Esophagus squamous epithelium (tissue), 5 donors: Measurements from ENCODE around the gene EGFL7. TPM values are rescaled to one million over a fixed set of nuclear protein-coding genes. Genes with fewer than 3 reads are reported as not detected.

ENCODE experiments used
- DNase-seq: peaks from one replicate; lab custom pipeline; 2025; lab: John Stamatoyannopoulos, UW
- H3K27ac ChIP-seq, 4 donors: fragments of 200-600 bp; sonication (generic); one replicate each; pipeline ENCODE4 v1.5.1; 2016 to 2019; ENCODE audit warnings: mild to moderate bottlenecking in 1 of 4
- H3K27me3 ChIP-seq, 4 donors: fragments of 200-600 bp; sonication (generic); 1 replicate in 3 of 4; 2 replicates in 1 of 4; pipeline versions ENCODE4 v1.5.1 to v1.6.0; 2017 to 2021; ENCODE audit warnings: antibody characterized with exemption in 1 of 4
- H3K36me3 ChIP-seq, 3 donors: fragments of 200-600 bp; sonication (generic); one replicate each; pipeline ENCODE4 v1.5.1; 2016 to 2019
- H3K4me1 ChIP-seq, 3 donors: fragments of 200-600 bp; sonication (generic); one replicate each; pipeline ENCODE4 v1.5.1; 2017 to 2019
- H3K4me3 ChIP-seq, 4 donors: fragments of 200-600 bp; sonication (generic); 1 replicate in 3 of 4; 2 replicates in 1 of 4; pipeline ENCODE4 v1.5.1; 2016 to 2019; ENCODE audit warnings: mild to moderate bottlenecking in 2 of 4, moderate library complexity in 1 of 4
- H3K9me3 ChIP-seq, 3 donors: fragments of 200-600 bp; sonication (generic); one replicate each; pipeline ENCODE4 v1.5.1; 2016 to 2019
- CTCF ChIP-seq, 6 experiments: fragments of 450-650 bp in 4 of 6; fragments of 200-600 bp in 2 of 6; sonication (generic) in 2 of 6; IDR thresholded peaks; one replicate each; pipeline ENCODE4 v1.5.1; 2016 to 2019; ENCODE audit warnings: antibody characterized with exemption in 6 of 6, mild to moderate bottlenecking in 4 of 6, moderate library complexity in 4 of 6
- POLR2A ChIP-seq, 4 donors: fragments of 450-650 bp; IDR thresholded peaks; one replicate each; pipeline ENCODE4 v1.6.1; 2017; ENCODE audit warnings: antibody characterized with exemption in 4 of 4, mild to moderate bottlenecking in 4 of 4, moderate library complexity in 3 of 4
- WGBS, 2 donors: methylation state at CpG; one replicate each; pipeline ENCODE4 v1.1.5; 2018; 5-methylcytosine and 5-hydroxymethylcytosine counted together
- intact Hi-C: fragments of 100-400 bp; cut with DNase I; formaldehyde crosslinking; loops from one replicate; pipeline ENCODE4 v1.15.0; 2022
- total RNA-seq, 4 donors: library from RNA; depleted of rRNA; stranded (reverse); fragments of >200 nt; gene quantifications; one replicate each; pipeline ENCODE4 v1.1.0, GENCODE V29; 2016
- donor health status: DM: yes; HTN: yes; CAD: no.

EGFL7 gene
- total RNA-seq, 4 donors from 2014 or later, result 5.2 to 41.2 (median 21.2) TPM

GRCh38 chr9:136615631-136616306 is 46.9 kb upstream of the EGFL7 start:
- WGBS, 2 donors, result 75 to 81% methylated on average over 8 to 13 of the region's 17 CpGs
- H3K4me1 ChIP-seq, result peaks cover 32 to 60% (median 44%) of the 10 kb centered on the region in 3 donors
- intact Hi-C loops, result no loop called here
- H3K36me3 ChIP-seq, result no peaks in the 10 kb centered on the region
- no peaks in the 10 kb centered on the region for H3K9me3 ChIP-seq
- no peak for DNase-seq
- H3K4me3 ChIP-seq, result no peak overlapping the region
- peak overlapping the region in 2 of 4 donors; percentile 66 to 78 for H3K27ac ChIP-seq
- peaks cover 0 to 18% (median 0%) of the 10 kb centered on the region in 4 donors for H3K27me3 ChIP-seq
- no peak for TF ChIP-seq CTCF (IDR thresholded peaks at IDR 0.05)
- no peak for TF ChIP-seq POLR2A (IDR thresholded peaks at IDR 0.05)

- 80% methylated on average over 2 of the region's 12 CpGs; no CpG with 5 or more reads in 1 of the 2 donors for WGBS, 2 donors
- TF ChIP-seq CTCF (IDR thresholded peaks at IDR 0.05) (no peak), POLR2A (IDR thresholded peaks at IDR 0.05) (no peak)
- Histone ChIP-seq H3K4me3 (no peak overlapping the region), H3K27me3 (peaks cover 0 to 15% (median 0%) of the 10 kb centered on the region in 4 donors), H3K4me1 (peaks cover 36 to 65% (median 49%) of the 10 kb centered on the region in 3 donors), H3K36me3 (no peaks in the 10 kb centered on the region), H3K9me3 (no peaks in the 10 kb centered on the region), H3K27ac (peak overlapping the region in 1 of 4 donors; percentile 9)
- DNase-seq, result no peak
- intact Hi-C loops, result no loop called here
Measured at GRCh38 chr9:136616307-136616635, 46.4 kb upstream of the EGFL7 start.

GRCh38 chr9:136616948-136617695 is 45.6 kb upstream of the EGFL7 start:
- no peak overlapping the region for H3K27ac ChIP-seq
- peaks cover 0 to 10% (median 0%) of the 10 kb centered on the region in 4 donors for H3K27me3 ChIP-seq
- no peaks in the 10 kb centered on the region for H3K9me3 ChIP-seq
- intact Hi-C loops, result no loop called here
- H3K4me1 ChIP-seq, result peaks cover 44 to 74% (median 57%) of the 10 kb centered on the region in 3 donors
- TF ChIP-seq POLR2A (IDR thresholded peaks at IDR 0.05) (no peak), CTCF (IDR thresholded peaks at IDR 0.05) (no peak)
- H3K4me3 ChIP-seq, result no peak overlapping the region
- 90 to 93% methylated on average over 6 to 9 of the region's 22 CpGs for WGBS, 2 donors
- DNase-seq, result no peak
- H3K36me3 ChIP-seq, result no peaks in the 10 kb centered on the region

- H3K27ac ChIP-seq, result no peak overlapping the region
- H3K27me3 ChIP-seq, result peaks cover 0 to 5% (median 0%) of the 10 kb centered on the region in 4 donors
- peaks cover 52 to 82% (median 66%) of the 10 kb centered on the region in 3 donors for H3K4me1 ChIP-seq
- H3K4me3 ChIP-seq, result no peak overlapping the region
- intact Hi-C loops, result no loop called here
- TF ChIP-seq CTCF (IDR thresholded peaks at IDR 0.05), result no peak
- TF ChIP-seq POLR2A (IDR thresholded peaks at IDR 0.05), result no peak
- no peaks in the 10 kb centered on the region for H3K36me3 ChIP-seq
- no peaks in the 10 kb centered on the region for H3K9me3 ChIP-seq
- 60 to 100% methylated on average over 1 to 10 of the region's 26 CpGs for WGBS, 2 donors
- no peak for DNase-seq
Measured at GRCh38 chr9:136617746-136618579, 44.8 kb upstream of the EGFL7 start.
